Measurements from ENCODE around the gene PYM1. TPM values are rescaled to one million over a fixed set of nuclear protein-coding genes. Genes with fewer than 3 reads are reported as not detected.

PYM1 gene
- total RNA-seq, 2 donors from 2014 or later: 17.6 to 20.6 TPM

DNA sequence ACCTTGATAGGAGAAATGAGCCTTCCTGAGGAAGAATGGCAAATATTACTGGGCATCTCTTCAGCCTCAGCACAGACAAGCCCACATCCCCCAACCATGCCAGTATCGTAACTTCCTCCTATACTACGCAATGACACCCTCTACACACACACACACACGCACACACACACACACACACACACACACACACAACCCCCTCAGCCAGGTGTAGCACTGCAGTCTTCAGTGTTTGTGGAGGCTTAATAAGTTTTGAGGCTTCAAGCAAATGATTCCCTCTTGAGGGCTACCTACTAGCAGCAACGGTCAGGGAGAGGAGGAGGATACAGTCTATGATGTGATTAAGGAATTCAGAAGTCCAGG is 4.8 kb upstream of the PYM1 start:
- TF ChIP-seq, protein P1, sequence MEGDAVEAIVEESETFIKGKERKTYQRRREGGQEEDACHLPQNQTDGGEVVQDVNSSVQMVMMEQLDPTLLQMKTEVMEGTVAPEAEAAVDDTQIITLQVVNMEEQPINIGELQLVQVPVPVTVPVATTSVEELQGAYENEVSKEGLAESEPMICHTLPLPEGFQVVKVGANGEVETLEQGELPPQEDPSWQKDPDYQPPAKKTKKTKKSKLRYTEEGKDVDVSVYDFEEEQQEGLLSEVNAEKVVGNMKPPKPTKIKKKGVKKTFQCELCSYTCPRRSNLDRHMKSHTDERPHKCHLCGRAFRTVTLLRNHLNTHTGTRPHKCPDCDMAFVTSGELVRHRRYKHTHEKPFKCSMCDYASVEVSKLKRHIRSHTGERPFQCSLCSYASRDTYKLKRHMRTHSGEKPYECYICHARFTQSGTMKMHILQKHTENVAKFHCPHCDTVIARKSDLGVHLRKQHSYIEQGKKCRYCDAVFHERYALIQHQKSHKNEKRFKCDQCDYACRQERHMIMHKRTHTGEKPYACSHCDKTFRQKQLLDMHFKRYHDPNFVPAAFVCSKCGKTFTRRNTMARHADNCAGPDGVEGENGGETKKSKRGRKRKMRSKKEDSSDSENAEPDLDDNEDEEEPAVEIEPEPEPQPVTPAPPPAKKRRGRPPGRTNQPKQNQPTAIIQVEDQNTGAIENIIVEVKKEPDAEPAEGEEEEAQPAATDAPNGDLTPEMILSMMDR (IDR thresholded peaks at IDR 0.05): no peak
- peak overlapping the region in 1 of 2 donors; percentile 78 for H3K27ac ChIP-seq
- H3K27me3 ChIP-seq: no peaks in the 10 kb centered on the region
- DNase-seq (ENCODE audit: low spot score): no peak
- H3K36me3 ChIP-seq: no peaks in the 10 kb centered on the region
- peaks cover 0 to 56% of the 10 kb centered on the region in 2 donors for H3K4me1 ChIP-seq
- H3K9me3 ChIP-seq: no peaks in the 10 kb centered on the region
- H3K4me3 ChIP-seq: peak overlapping the region; percentile 66 to 76

DNA sequence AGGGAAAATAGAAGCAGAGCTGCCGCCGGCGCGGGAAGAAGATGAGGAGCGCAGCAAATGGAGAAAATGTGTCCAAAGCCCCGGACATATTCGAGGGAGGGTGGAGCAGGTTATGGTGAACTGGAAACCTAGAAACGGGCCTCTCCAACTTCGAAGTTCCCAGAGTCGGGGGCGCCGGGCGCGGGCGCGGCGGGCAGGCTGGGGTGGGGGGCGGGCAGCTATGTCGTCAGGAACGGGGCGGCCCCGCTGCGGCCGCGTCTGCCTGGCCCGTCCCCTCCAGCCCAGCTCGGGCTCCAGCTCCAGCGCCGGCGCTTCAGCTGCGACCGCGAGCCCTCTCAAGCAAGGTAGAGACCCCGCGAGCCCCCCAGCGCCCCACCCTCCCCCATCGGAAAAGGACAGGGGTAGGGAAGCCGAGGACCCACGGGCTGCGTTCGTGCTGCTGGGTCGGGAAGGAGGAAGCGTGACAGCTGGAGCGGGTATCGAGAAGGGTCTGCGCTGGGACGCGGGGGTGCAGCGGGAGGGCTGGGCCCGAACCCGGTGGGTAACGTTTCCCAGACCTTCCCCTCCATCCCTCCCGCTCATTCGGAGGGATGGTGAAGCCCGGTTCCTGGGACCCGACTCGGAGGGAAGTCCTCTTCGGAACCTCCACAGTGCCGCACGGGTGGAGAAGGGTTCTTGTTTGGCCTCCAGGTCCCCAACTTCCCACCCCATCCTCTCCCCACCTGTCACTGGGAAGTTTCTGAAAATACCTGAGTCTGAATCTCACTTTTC is 4.3 kb upstream of the PYM1 start:
- DNase-seq (ENCODE audit: low spot score): peak; percentile 63
- H3K4me1 ChIP-seq: peaks cover 0 to 56% of the 10 kb centered on the region in 2 donors
- peak overlapping the region; percentile 78 to 86 for H3K27ac ChIP-seq

DNA sequence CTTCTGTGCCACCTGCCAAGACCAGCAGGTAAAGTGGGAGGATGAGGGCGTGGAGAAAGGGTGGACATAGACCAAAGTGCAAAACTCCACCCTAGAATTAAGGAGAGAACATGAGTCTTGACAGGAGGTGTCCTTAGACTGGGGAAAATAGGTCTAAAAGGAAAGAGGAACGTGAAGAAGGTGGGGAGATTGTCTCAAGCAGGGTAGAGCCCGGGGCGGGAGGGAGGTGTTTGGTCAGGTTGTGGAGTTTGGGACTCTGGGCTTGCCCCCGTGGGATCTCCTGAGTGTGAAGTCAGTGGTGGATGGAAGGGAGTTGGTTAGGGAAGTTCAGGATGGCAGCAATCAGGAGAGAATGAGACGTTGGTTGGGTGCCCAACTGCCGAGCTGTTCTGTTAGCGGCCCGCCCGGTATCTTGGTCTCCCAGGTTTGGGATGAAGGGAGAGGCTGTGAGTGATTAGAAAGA is 3.7 kb upstream of the PYM1 start:
- H3K4me1 ChIP-seq: peaks cover 0 to 57% of the 10 kb centered on the region in 2 donors
- H3K27ac ChIP-seq: peak overlapping the region; percentile 78 to 86
- no peaks in the 10 kb centered on the region for H3K27me3 ChIP-seq
- peak overlapping the region; percentile 66 to 76 for H3K4me3 ChIP-seq
- no peaks in the 10 kb centered on the region for H3K36me3 ChIP-seq
- no peaks in the 10 kb centered on the region for H3K9me3 ChIP-seq
- TF ChIP-seq, protein P1 (IDR thresholded peaks at IDR 0.05): no peak
- DNase-seq (ENCODE audit: low spot score): no peak

More for the DNA sequence above, 4.3 kb upstream of the PYM1 start:
- Histone ChIP-seq H3K27me3 (no peaks in the 10 kb centered on the region), H3K4me3 (peak overlapping the region; percentile 66 to 76), H3K36me3 (no peaks in the 10 kb centered on the region), H3K9me3 (no peaks in the 10 kb centered on the region)
- TF ChIP-seq, protein P1 (IDR thresholded peaks at IDR 0.05): no peak

DNA sequence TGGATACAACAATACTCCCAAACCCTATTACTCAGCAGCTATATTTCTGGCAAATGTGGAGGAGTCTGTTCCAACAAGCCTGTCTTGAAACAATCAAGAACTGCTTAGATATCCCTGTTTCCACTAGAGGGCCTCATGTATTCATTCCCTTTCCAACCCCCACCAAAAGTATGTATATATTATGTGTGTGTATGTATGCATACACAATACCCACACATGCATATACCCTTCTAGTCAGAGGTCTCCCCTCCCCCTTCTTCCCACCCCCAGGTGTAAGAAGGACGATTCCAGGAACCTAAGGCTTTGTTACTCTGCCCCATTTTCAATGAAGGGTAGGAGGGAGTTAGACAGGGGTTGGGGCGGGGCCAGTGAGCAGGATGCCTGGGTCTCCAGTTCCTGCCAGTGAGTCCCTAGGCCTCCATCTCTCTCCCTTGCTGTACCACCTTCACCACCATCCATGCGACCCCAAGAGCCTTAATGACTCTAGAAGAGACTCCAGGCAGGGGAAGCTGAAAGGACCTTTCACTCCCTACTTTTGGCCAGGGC is 3.1 kb upstream of the PYM1 start, which contains the start of gene DGKA:
TSS of gene DGKA (plus strand) at position 392 of the 546 bp plus-strand sequence. CDS start 5,342 bp downstream, outside the sequence.
- Histone ChIP-seq H3K4me3 (peak within 1 kb of the TSS; percentile 66 to 76), H3K4me1 (peaks cover 0 to 62% of the 10 kb centered on the region in 2 donors), H3K27ac (peak within 1 kb of the TSS; percentile 78 to 86), H3K36me3 (no peaks in the 10 kb centered on the region), H3K9me3 (no peaks in the 10 kb centered on the region), H3K27me3 (no peaks in the 10 kb centered on the region)
- TF ChIP-seq, protein P1 (IDR thresholded peaks at IDR 0.05): peak; percentile 14 to 58
- no peak for DNase-seq (ENCODE audit: low spot score)

DNA sequence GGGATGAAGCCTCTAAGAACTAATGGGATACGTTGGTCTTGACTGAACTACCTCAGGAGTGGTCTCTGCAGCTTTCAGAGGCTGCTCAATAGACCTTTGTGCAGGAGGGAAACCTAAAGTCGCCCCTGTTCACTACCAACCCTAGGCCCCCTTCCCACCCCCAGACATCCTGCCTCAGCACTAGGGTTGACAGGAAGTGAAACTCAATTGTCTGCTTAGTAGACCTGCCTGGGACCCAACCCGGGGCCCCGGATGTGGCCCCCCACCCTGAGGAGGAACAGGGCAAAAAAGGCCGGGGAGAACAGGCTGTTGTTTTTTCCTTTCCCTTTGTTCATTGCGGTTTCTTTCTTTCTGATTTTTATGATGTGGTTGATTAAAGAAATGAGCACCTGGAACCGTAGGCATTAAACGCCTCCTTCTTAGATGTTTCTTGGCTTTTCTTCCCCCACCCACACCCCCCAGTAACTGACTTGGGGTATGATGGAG is 1.7 kb upstream of the PYM1 start:
- H3K27ac ChIP-seq: no peak overlapping the region
- no peaks in the 10 kb centered on the region for H3K27me3 ChIP-seq
- TF ChIP-seq, protein P1 (IDR thresholded peaks at IDR 0.05): no peak
- peaks cover 0 to 51% of the 10 kb centered on the region in 2 donors for H3K4me1 ChIP-seq
- no peak overlapping the region for H3K4me3 ChIP-seq
- no peak for DNase-seq (ENCODE audit: low spot score)
- H3K9me3 ChIP-seq: no peaks in the 10 kb centered on the region
- H3K36me3 ChIP-seq: no peaks in the 10 kb centered on the region

All from right atrium auricular region (tissue), 2 donors.